Muscle layer of duodenum (tissue), 2 donors: ENCODE measurements around the gene EPHB6.

Experiments
- H3K27ac ChIP-seq: one replicate; pipeline ENCODE4 v1.7.0; 2013; ENCODE audit warnings: mild to moderate bottlenecking, low read length
- H3K27me3 ChIP-seq: one replicate; pipeline ENCODE4 v1.7.0; 2013; ENCODE audit warnings: low read depth, mild to moderate bottlenecking, control low read depth, low read length
- H3K36me3 ChIP-seq, 2 donors: one replicate each; pipeline ENCODE4 v1.7.0; 2013; ENCODE audit warnings: low read length in 2 of 2, control low read depth in 1 of 2, mild to moderate bottlenecking in 1 of 2; ENCODE audit not compliant: insufficient read depth in 2 of 2, control insufficient read depth in 1 of 2
- H3K4me1 ChIP-seq, 2 donors: one replicate each; pipeline ENCODE4 v1.7.0; 2013; ENCODE audit warnings: low read length in 2 of 2, mild to moderate bottlenecking in 2 of 2, control low read depth in 1 of 2, moderate library complexity in 1 of 2; ENCODE audit not compliant: insufficient read depth in 2 of 2, control insufficient read depth in 1 of 2
- H3K4me3 ChIP-seq, 2 donors: one replicate each; pipeline ENCODE4 v1.7.0; 2013; ENCODE audit warnings: low read length in 2 of 2, low read depth in 1 of 2, mild to moderate bottlenecking in 1 of 2
- H3K9me3 ChIP-seq, 2 donors: one replicate each; pipeline ENCODE4 v1.7.0; 2013; ENCODE audit warnings: low read length in 2 of 2, control low read depth in 1 of 2, mild to moderate bottlenecking in 1 of 2; ENCODE audit not compliant: control insufficient read depth in 1 of 2
- donor health status: healthy.

The EPHB6 gene

GRCh38 chr7:142854372-142855113 lies at the start of gene EPHB6:
TSS of gene EPHB6 (plus strand) at chr7:142855076. CDS start at chr7:142863228, 8,152 bp downstream.
- peak within 1 kb of the TSS; percentile 65 to 91 for H3K4me3 ChIP-seq
- H3K27ac ChIP-seq, result peak within 1 kb of the TSS; percentile 18
- no peaks in the 10 kb centered on the region for H3K36me3 ChIP-seq
- H3K9me3 ChIP-seq, result no peaks in the 10 kb centered on the region
- peaks cover 0 to 13% of the 10 kb centered on the region in 2 donors for H3K4me1 ChIP-seq
- no peaks in the 10 kb centered on the region for H3K27me3 ChIP-seq

GRCh38 chr7:142805350-142806021 lies 49.4 kb upstream of the EPHB6 start:
- H3K27ac ChIP-seq, result no peak overlapping the region
- no peak overlapping the region for H3K4me3 ChIP-seq
- no peaks in the 10 kb centered on the region for H3K4me1 ChIP-seq
- H3K27me3 ChIP-seq, result no peaks in the 10 kb centered on the region
- H3K9me3 ChIP-seq, result no peaks in the 10 kb centered on the region
- no peaks in the 10 kb centered on the region for H3K36me3 ChIP-seq

DNA sequence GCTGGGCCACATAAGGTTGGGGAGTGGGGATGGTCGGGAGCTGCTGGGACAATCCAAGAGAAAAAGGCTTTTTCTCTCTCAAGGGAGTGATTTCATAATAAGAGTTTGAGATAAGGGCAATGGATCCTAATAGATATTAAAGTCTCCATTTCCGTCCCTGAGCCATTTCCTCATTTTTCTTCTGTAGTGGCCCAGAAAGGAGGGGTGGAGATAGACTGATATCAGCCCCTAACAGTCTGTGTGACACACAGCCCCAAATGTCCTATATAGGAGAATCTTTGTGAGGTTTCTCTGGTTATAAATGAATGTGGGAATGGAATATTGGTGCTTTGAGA lies 48.9 kb upstream of the EPHB6 start:
- no peaks in the 10 kb centered on the region for H3K4me1 ChIP-seq
- H3K4me3 ChIP-seq, result no peak overlapping the region
- H3K9me3 ChIP-seq, result no peaks in the 10 kb centered on the region
- H3K27ac ChIP-seq, result no peak overlapping the region
- H3K27me3 ChIP-seq, result no peaks in the 10 kb centered on the region
- no peaks in the 10 kb centered on the region for H3K36me3 ChIP-seq

DNA sequence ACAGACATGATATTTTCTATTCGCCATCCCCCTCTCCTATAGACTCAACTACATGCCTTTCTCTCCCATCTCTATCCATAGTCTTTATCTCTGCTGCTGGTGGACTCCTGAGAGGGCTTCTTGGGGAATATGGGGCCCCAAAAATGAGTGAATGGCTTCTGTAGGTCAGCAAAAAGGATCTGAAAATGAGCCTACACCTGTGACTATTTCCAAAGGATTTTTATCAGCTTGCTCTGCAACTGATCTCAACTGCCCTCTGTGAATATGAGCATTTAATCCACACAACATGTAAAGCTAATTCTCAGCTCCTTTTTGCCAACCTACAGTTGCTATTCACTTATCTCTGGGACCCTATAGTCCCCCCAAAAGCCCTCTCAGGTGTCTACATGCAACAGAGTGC lies 47.9 kb upstream of the EPHB6 start:
- H3K27me3 ChIP-seq, result no peaks in the 10 kb centered on the region
- no peak overlapping the region for H3K4me3 ChIP-seq
- H3K36me3 ChIP-seq, result no peaks in the 10 kb centered on the region
- no peaks in the 10 kb centered on the region for H3K9me3 ChIP-seq
- H3K27ac ChIP-seq, result peak overlapping the region; percentile 13
- no peaks in the 10 kb centered on the region for H3K4me1 ChIP-seq

DNA sequence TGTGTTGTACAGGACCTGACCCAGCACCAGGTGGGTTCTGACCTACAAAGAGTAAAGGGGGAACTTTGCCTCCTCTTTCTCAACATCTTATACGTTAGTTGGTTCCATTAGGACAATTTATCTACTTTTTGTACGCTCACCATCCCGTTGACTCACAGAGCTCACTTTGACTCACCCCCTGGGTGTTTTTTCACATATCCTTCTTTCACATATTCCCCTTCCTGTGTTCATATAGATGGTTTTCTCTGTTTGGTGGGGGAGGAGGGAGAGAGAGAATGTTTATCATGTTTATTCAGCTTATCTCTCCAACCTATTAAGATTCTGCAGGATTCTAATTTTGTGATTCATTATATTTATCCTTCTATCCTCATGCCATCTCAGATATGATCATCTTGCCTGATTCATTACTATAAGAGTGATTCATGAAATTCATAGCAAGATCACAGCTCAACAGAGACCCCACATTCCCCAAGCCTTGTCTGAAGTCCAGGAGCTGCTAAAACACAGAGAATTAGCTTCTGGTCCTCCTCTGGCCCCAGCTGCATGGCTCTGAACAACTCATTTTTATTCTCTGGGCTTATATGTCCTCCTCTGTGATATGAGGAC lies 46.9 kb upstream of the EPHB6 start:
- no peak overlapping the region for H3K4me3 ChIP-seq
- peak overlapping the region; percentile 48 for H3K27ac ChIP-seq
- no peaks in the 10 kb centered on the region for H3K9me3 ChIP-seq
- H3K27me3 ChIP-seq, result peaks cover 4% of the 10 kb centered on the region
- H3K4me1 ChIP-seq, result no peaks in the 10 kb centered on the region
- H3K36me3 ChIP-seq, result no peaks in the 10 kb centered on the region

GRCh38 chr7:142808461-142808801 lies 46.4 kb upstream of the EPHB6 start:
- H3K4me1 ChIP-seq, result no peaks in the 10 kb centered on the region
- no peak overlapping the region for H3K4me3 ChIP-seq
- H3K36me3 ChIP-seq, result no peaks in the 10 kb centered on the region
- H3K27ac ChIP-seq, result peak overlapping the region; percentile 48
- H3K27me3 ChIP-seq, result peaks cover 5% of the 10 kb centered on the region
- no peaks in the 10 kb centered on the region for H3K9me3 ChIP-seq

GRCh38 chr7:142808802-142809583 lies 45.9 kb upstream of the EPHB6 start:
- H3K27ac ChIP-seq, result no peak overlapping the region
- H3K27me3 ChIP-seq, result peaks cover 5% of the 10 kb centered on the region

DNA sequence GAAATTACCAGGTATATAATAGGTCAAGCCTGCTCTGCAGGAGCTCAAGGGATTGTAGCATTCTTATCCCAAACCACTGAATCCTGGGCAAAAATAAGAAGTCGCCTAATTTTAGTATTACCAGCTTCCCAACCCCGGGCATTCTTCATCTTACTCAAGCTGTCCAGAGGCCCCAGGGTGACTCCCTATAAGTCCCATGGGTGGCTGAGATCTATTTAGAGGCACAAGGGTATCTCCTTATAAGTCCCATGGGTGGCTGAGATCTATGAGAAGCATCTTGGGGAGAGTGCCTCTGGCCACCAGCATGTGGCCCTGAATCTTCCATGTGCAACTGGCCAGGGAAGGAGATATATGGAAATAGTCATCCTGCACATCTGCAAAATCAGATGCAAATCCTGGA lies 45.2 kb upstream of the EPHB6 start:
- Histone ChIP-seq H3K36me3 (no peaks in the 10 kb centered on the region), H3K9me3 (no peaks in the 10 kb centered on the region), H3K4me1 (no peaks in the 10 kb centered on the region), H3K27me3 (peaks cover 5% of the 10 kb centered on the region), H3K4me3 (no peak overlapping the region), H3K27ac (no peak overlapping the region)

More at GRCh38 chr7:142808802-142809583, 45.9 kb upstream of the EPHB6 start:
- no peaks in the 10 kb centered on the region for H3K36me3 ChIP-seq
- no peaks in the 10 kb centered on the region for H3K9me3 ChIP-seq
- no peaks in the 10 kb centered on the region for H3K4me1 ChIP-seq
- no peak overlapping the region for H3K4me3 ChIP-seq

- peaks cover 5% of the 10 kb centered on the region for H3K27me3 ChIP-seq
- H3K36me3 ChIP-seq, result no peaks in the 10 kb centered on the region
- no peaks in the 10 kb centered on the region for H3K9me3 ChIP-seq
- no peak overlapping the region for H3K4me3 ChIP-seq
- H3K4me1 ChIP-seq, result no peaks in the 10 kb centered on the region
- no peak overlapping the region for H3K27ac ChIP-seq
Observed at GRCh38 chr7:142811154-142811737, 43.6 kb upstream of the EPHB6 start.

- no peaks in the 10 kb centered on the region for H3K4me1 ChIP-seq
- H3K9me3 ChIP-seq, result no peaks in the 10 kb centered on the region
- peaks cover 5% of the 10 kb centered on the region for H3K27me3 ChIP-seq
- no peak overlapping the region for H3K27ac ChIP-seq
- no peak overlapping the region for H3K4me3 ChIP-seq
- no peaks in the 10 kb centered on the region for H3K36me3 ChIP-seq
Observed at GRCh38 chr7:142812437-142813215, 42.2 kb upstream of the EPHB6 start.
